Measurements from ENCODE around the gene RBM34. TPM values are rescaled to one million over a fixed set of nuclear protein-coding genes. Genes with fewer than 3 reads are reported as not detected.
"Not testable (repeated sequence)": the region's sequence is repeated elsewhere in the genome, so short reads cannot be mapped to it uniquely, and the experiment has no call there.

RBM34 gene
- total RNA-seq, 3 donors from 2014 or later = 42.9 to 54.0 (median 52.2) TPM

- Histone ChIP-seq H3K27me3 (no peaks in the 10 kb centered on the region), H3K36me3 (no peaks in the 10 kb centered on the region), H3K9me3 (no peaks in the 10 kb centered on the region), H3K27ac (no peak overlapping the region), H3K4me3 (peak overlapping the region in 2 of 3 donors; percentile 25 to 36), H3K4me1 (peaks cover 0 to 7% of the 10 kb centered on the region in 2 donors)
- intact Hi-C loops (cut with DNase I; ENCODE audit: low total_unique reads) = no loop called here
- DNase-seq (ENCODE audit: low spot score in 2 of 2) = no peak
- TF ChIP-seq POLR2AphosphoS5 (IDR thresholded peaks at IDR 0.05) (no peak), CTCF (IDR thresholded peaks at IDR 0.05) (no peak), POLR2A (IDR thresholded peaks at IDR 0.05) (no peak)
These were observed 67.9 kb downstream of the RBM34 start for GRCh38 chr1:235093013-235093695.

GRCh38 chr1:235092415-235092814 lies 68.6 kb downstream of the RBM34 start:
- H3K4me1 ChIP-seq; intact Hi-C loops (cut with DNase I; ENCODE audit: low total_unique reads); H3K4me3 ChIP-seq; H3K27ac ChIP-seq; DNase-seq (ENCODE audit: low spot score in 2 of 2); H3K27me3 ChIP-seq; H3K36me3 ChIP-seq; H3K9me3 ChIP-seq: not testable (repeated sequence)

GRCh38 chr1:235092045-235092406 lies 69.0 kb downstream of the RBM34 start:
- intact Hi-C loops (cut with DNase I; ENCODE audit: low total_unique reads); DNase-seq (ENCODE audit: low spot score in 2 of 2); H3K36me3 ChIP-seq; H3K4me1 ChIP-seq; H3K4me3 ChIP-seq; H3K27me3 ChIP-seq; H3K27ac ChIP-seq; H3K9me3 ChIP-seq: not testable (repeated sequence)

GRCh38 chr1:235091319-235092044 lies 69.6 kb downstream of the RBM34 start:
- H3K36me3 ChIP-seq; intact Hi-C loops (cut with DNase I; ENCODE audit: low total_unique reads); DNase-seq (ENCODE audit: low spot score in 2 of 2); H3K27me3 ChIP-seq; H3K9me3 ChIP-seq; H3K4me3 ChIP-seq; H3K4me1 ChIP-seq: not testable (repeated sequence)
- H3K27ac ChIP-seq = peak overlapping the region in 1 of 2 donors; percentile 48

- intact Hi-C loops (cut with DNase I; ENCODE audit: low total_unique reads) = no loop called here
- no peak for TF ChIP-seq CTCF (IDR thresholded peaks at IDR 0.05)
- TF ChIP-seq POLR2AphosphoS5 (IDR thresholded peaks at IDR 0.05) = no peak
- TF ChIP-seq POLR2A (IDR thresholded peaks at IDR 0.05) = no peak
- Histone ChIP-seq H3K4me3 (no peak overlapping the region), H3K9me3 (no peaks in the 10 kb centered on the region), H3K27ac (peak overlapping the region; percentile 48 to 61), H3K27me3 (no peaks in the 10 kb centered on the region), H3K36me3 (no peaks in the 10 kb centered on the region), H3K4me1 (peaks cover 0 to 7% of the 10 kb centered on the region in 2 donors)
- DNase-seq (ENCODE audit: low spot score in 2 of 2) = no peak
These were observed 70.5 kb downstream of the RBM34 start for GRCh38 chr1:235090406-235091069.

- Histone ChIP-seq H3K27me3 (no peaks in the 10 kb centered on the region), H3K4me1 (peaks cover 4 to 7% of the 10 kb centered on the region in 2 donors), H3K9me3 (no peaks in the 10 kb centered on the region), H3K36me3 (no peaks in the 10 kb centered on the region), H3K4me3 (no peak overlapping the region), H3K27ac (no peak overlapping the region)
- no peak for DNase-seq (ENCODE audit: low spot score in 2 of 2)
- TF ChIP-seq POLR2AphosphoS5 (IDR thresholded peaks at IDR 0.05) (no peak), POLR2A (IDR thresholded peaks at IDR 0.05) (no peak), CTCF (IDR thresholded peaks at IDR 0.05) (no peak)
- intact Hi-C loops (cut with DNase I; ENCODE audit: low total_unique reads) = no loop called here
These were observed 72.1 kb downstream of the RBM34 start for GRCh38 chr1:235088907-235089306.
